Smooth muscle cell (in vitro differentiated cells): ENCODE data around the gene STXBP6. TPM values are rescaled to one million over a fixed set of nuclear protein-coding genes. Genes with fewer than 3 reads are reported as not detected.

ENCODE experiments used
- DNase-seq: peaks from one replicate; lab custom pipeline; 2025; ENCODE audit not compliant: unreplicated experiment; lab: John Stamatoyannopoulos, UW
- H2AFZ ChIP-seq: fragments of 200-600 bp; sonication (generic); 2 replicates; pipeline ENCODE4 v1.6.0; 2016; ENCODE audit warnings: antibody characterized with exemption, low read depth, mild to moderate bottlenecking
- H3F3A ChIP-seq: fragments of 200-600 bp; sonication (generic); 2 replicates; pipeline ENCODE4 v1.6.0; 2017; ENCODE audit warnings: antibody characterized with exemption, low read depth
- H3K27ac ChIP-seq: fragments of 200-600 bp; sonication (generic); 2 replicates; pipeline ENCODE4 v1.5.1; 2016; ENCODE audit warnings: low read depth, mild to moderate bottlenecking
- H3K27me3 ChIP-seq: fragments of 200-600 bp; sonication (generic); 2 replicates; pipeline ENCODE4 v1.6.1; 2016; ENCODE audit warnings: low read depth, mild to moderate bottlenecking
- H3K36me3 ChIP-seq: fragments of 200-600 bp; sonication (generic); 2 replicates; pipeline ENCODE4 v1.5.1; 2016; ENCODE audit warnings: low read depth
- H3K4me1 ChIP-seq: fragments of 200-600 bp; sonication (generic); 2 replicates; pipeline ENCODE4 v1.5.1; 2016; ENCODE audit warnings: low read depth
- H3K4me2 ChIP-seq: fragments of 200-600 bp; sonication (generic); 2 replicates; pipeline ENCODE4 v1.6.0; 2016; ENCODE audit warnings: mild to moderate bottlenecking
- H3K4me3 ChIP-seq: fragments of 200-600 bp; sonication (generic); 2 replicates; pipeline ENCODE4 v1.5.1; 2016; ENCODE audit warnings: mild to moderate bottlenecking
- H3K79me2 ChIP-seq: fragments of 200-600 bp; sonication (generic); 2 replicates; pipeline ENCODE4 v1.6.0; 2016; ENCODE audit warnings: low read depth, mild to moderate bottlenecking
- H3K9ac ChIP-seq: fragments of 200-600 bp; sonication (generic); 2 replicates; pipeline ENCODE4 v1.6.0; 2016; ENCODE audit warnings: low read depth
- H3K9me3 ChIP-seq: fragments of 200-600 bp; sonication (generic); replicated peaks from 2 replicates; pipeline ENCODE4 v1.5.1; 2016; ENCODE audit warnings: low read depth
- H4K20me1 ChIP-seq: fragments of 200-600 bp; sonication (generic); 2 replicates; pipeline ENCODE4 v1.6.0; 2016; ENCODE audit warnings: low read depth
- WGBS: methylation state at CpG from one replicate; pipeline ENCODE4 v1.1.7; 2016; ENCODE audit warnings: low lambda C conversion rate; 5-methylcytosine and 5-hydroxymethylcytosine counted together
- polyA plus RNA-seq: library from polyadenylated mRNA; unstranded; fragments of >200 nt; fragmentation: Nextera tagmentation; extraction: Ambion mirVana; gene quantifications from 2 replicates; pipeline ENCODE4 v1.2.1, GENCODE V29; 2016
- total RNA-seq: library from RNA; depleted of rRNA; stranded (reverse); fragments of >200 nt; gene quantifications from 2 replicates; pipeline ENCODE4 v1.2.3, GENCODE V29; 2014
- TF ChIP-seq, protein P1 (sequence below): fragments of 200-600 bp; sonication (generic); IDR thresholded peaks from 2 replicates; pipeline ENCODE4 v1.5.1; 2017; ENCODE audit warnings: borderline replicate concordance, mild to moderate bottlenecking, antibody characterized with exemption; ENCODE audit not compliant: insufficient read depth, poor library complexity, severe bottlenecking

The STXBP6 gene
- total RNA-seq (144 and 160 TPM in 2 replicates), polyA plus RNA-seq (138 and 170 TPM in 2 replicates)

DNA sequence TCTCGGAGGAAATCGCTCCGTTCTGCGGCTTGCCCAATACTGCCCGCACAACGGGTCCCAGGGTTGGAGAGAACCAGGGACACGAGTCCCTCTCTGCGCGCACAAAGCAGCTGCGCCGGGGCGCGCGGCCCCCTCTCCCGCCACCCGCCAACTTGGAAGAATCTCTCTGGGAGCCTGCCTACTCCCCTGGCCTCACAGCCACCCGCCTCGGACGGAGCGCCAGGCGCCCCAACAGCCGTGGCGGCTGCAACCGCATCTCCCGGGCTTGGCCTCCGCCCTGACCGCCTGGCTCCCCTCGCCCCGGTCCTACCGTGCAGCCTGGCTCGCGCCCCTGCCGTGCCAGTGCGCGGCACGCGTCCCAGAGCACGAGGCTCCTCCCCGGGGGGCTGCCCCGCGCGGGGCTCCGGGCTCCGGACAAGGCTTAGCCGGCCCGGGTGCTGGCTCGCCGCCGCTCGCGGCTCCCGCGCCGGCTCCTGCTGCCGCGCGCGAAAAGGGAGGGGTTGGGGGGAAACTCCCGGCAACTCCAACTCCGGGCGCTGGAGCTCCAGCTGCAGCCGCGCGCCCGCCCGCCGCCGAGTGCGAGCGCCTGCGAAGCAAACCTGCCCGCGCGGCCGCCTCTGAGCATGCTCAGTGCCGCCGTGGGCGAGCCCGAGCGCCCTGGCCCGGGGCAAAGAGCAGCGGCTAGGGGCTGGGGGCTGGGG lies at the start of gene STXBP6:
STXBP6 (minus strand) TSS at position 580 of the 701 bp plus-strand sequence. CDS start 75,329 bp downstream, outside the sequence.
- TF ChIP-seq, protein P1, sequence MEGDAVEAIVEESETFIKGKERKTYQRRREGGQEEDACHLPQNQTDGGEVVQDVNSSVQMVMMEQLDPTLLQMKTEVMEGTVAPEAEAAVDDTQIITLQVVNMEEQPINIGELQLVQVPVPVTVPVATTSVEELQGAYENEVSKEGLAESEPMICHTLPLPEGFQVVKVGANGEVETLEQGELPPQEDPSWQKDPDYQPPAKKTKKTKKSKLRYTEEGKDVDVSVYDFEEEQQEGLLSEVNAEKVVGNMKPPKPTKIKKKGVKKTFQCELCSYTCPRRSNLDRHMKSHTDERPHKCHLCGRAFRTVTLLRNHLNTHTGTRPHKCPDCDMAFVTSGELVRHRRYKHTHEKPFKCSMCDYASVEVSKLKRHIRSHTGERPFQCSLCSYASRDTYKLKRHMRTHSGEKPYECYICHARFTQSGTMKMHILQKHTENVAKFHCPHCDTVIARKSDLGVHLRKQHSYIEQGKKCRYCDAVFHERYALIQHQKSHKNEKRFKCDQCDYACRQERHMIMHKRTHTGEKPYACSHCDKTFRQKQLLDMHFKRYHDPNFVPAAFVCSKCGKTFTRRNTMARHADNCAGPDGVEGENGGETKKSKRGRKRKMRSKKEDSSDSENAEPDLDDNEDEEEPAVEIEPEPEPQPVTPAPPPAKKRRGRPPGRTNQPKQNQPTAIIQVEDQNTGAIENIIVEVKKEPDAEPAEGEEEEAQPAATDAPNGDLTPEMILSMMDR: no peak
- Histone ChIP-seq H4K20me1 (peaks cover 33% of the 10 kb centered on the region), H3F3A (peaks cover 5% of the 10 kb centered on the region), H3K9me3 (no peaks in the 10 kb centered on the region), H3K36me3 (no peaks in the 10 kb centered on the region), H3K4me3 (peak within 1 kb of the TSS; percentile 90), H3K27me3 (peaks cover 6% of the 10 kb centered on the region), H3K4me1 (peaks cover 5% of the 10 kb centered on the region), H3K9ac (peak within 1 kb of the TSS; percentile 72), H3K27ac (peak within 1 kb of the TSS; percentile 69), H2AFZ (peak within 1 kb of the TSS; percentile 75), H3K4me2 (peak within 1 kb of the TSS; percentile 98), H3K79me2 (peaks cover 70% of the 10 kb centered on the region)
- WGBS: under 1% methylated on average over 78 of the region's 82 CpGs
- DNase-seq: peak; percentile 54

DNA sequence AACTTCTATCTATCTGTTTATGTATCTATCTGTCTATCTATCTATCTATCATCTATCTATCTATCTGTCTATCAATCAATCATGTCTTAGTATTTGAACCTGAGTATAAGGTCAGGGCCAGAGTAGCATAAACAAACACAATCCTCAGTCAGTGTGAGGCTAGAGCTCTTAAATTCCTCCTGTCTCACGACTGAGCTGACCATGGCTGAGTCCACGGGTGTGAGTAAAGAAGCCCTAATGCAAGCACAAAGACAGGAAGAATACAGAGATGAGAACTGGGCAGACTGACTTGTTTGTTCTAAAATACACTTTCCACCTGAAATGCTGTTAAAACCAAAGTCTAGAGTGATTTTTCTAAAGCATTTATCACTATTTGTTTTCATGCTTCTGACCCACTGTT lies 47.2 kb upstream of the STXBP6 start:
- peak overlapping the region; percentile 18 for H3K27ac ChIP-seq
- WGBS: 17% methylated on average over 2 of the region's 2 CpGs
- TF ChIP-seq, protein P1: no peak

DNA sequence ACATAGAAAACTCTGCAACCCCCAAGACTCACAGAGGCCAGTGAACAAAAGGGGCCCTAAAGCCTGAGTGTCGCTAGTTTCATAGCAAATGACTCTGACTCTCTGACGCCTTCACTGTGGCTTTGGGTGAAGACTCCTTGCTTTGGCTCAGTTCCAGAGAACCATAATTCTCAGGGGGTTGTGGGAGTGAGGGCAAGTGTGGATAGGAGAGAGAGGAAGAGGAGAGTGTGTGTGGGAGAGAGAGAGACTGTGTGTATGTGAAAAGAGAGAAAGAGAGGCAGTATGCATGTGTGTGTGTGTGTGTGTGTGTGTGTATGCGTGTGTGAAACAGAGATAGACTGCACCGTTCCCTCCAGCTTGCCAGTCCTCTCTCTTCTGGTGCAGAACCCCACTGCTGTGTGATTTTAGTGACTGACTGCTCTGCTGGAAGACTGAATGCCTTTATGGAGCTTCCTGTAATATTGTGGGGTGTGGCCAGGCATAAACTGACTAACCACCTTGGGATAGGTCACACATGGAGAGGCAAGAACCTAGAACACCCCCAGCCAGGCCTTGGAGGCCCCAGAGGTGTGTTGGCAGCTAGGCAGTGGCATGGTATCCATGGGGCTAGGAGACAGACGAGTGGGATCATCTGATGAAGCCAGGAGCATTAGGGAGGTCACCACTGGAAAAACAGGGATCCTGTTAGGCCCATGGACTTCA lies 45.9 kb upstream of the STXBP6 start:
- Histone ChIP-seq H2AFZ (peak overlapping the region; percentile 78), H3F3A (peaks cover 25% of the 10 kb centered on the region), H4K20me1 (no peaks in the 10 kb centered on the region), H3K27ac (peak overlapping the region; percentile 95), H3K9ac (no peak overlapping the region), H3K4me1 (peaks cover 31% of the 10 kb centered on the region), H3K36me3 (no peaks in the 10 kb centered on the region), H3K79me2 (no peaks in the 10 kb centered on the region), H3K4me2 (peak overlapping the region; percentile 47), H3K27me3 (no peaks in the 10 kb centered on the region), H3K9me3 (no peaks in the 10 kb centered on the region), H3K4me3 (no peak overlapping the region)
- TF ChIP-seq, protein P1: no peak
- 44% methylated on average over 3 of the region's 5 CpGs for whole genome bisulfite sequencing
- DNase-seq: no peak

More for the DNA sequence above, 47.2 kb upstream of the STXBP6 start:
- no peak overlapping the region for H3K4me2 ChIP-seq
- no peaks in the 10 kb centered on the region for H3K79me2 ChIP-seq
- no peak overlapping the region for H2AFZ ChIP-seq
- H3K4me3 ChIP-seq: no peak overlapping the region
- no peaks in the 10 kb centered on the region for H4K20me1 ChIP-seq
- no peaks in the 10 kb centered on the region for H3K36me3 ChIP-seq
- no peaks in the 10 kb centered on the region for H3K9me3 ChIP-seq
- no peak overlapping the region for H3K9ac ChIP-seq
- peaks cover 21% of the 10 kb centered on the region for H3K4me1 ChIP-seq
- no peak for DNase-seq
- peaks cover 18% of the 10 kb centered on the region for H3F3A ChIP-seq
- H3K27me3 ChIP-seq: no peaks in the 10 kb centered on the region
